Measurements from ENCODE around the gene ADPGK.

Gene ADPGK

GRCh38 chr15:72751751-72752455 lies 31.7 kb downstream of the ADPGK start:
- peak; percentile 48 for DNase-seq (ENCODE audit: low read depth)
- TF ChIP-seq, protein P1, sequence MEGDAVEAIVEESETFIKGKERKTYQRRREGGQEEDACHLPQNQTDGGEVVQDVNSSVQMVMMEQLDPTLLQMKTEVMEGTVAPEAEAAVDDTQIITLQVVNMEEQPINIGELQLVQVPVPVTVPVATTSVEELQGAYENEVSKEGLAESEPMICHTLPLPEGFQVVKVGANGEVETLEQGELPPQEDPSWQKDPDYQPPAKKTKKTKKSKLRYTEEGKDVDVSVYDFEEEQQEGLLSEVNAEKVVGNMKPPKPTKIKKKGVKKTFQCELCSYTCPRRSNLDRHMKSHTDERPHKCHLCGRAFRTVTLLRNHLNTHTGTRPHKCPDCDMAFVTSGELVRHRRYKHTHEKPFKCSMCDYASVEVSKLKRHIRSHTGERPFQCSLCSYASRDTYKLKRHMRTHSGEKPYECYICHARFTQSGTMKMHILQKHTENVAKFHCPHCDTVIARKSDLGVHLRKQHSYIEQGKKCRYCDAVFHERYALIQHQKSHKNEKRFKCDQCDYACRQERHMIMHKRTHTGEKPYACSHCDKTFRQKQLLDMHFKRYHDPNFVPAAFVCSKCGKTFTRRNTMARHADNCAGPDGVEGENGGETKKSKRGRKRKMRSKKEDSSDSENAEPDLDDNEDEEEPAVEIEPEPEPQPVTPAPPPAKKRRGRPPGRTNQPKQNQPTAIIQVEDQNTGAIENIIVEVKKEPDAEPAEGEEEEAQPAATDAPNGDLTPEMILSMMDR (conservative IDR thresholded peaks at IDR 0.05; ENCODE audit: low read depth, low read length) = no peak

DNA sequence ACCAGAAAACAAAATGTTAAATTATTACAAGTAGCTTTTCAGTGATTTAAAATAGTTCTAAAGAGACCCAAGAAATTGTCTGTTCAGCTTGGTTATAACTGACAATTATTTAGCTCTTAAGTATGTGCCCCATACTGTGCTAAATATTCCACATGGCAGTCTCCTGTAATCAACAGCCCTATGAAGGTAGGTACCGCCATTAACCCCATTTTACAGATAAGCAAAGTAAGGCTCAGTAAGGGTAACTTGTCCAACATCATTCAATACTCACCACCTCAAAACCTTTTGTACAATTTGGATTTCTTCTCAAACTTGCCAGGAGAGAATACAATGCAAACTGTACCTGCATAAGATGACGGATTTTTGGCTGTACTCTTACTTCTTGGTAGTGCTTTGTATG lies 33.9 kb downstream of the ADPGK start:
- H3K4me3 ChIP-seq (ENCODE audit: low read depth, low read length) = no peak overlapping the region
- no peak for DNase-seq (ENCODE audit: low read depth)
- TF ChIP-seq, protein P1 (conservative IDR thresholded peaks at IDR 0.05; ENCODE audit: low read depth, low read length) = no peak

More at GRCh38 chr15:72751751-72752455, 31.7 kb downstream of the ADPGK start:
- no peak overlapping the region for H3K4me3 ChIP-seq (ENCODE audit: low read depth, low read length)

DNA sequence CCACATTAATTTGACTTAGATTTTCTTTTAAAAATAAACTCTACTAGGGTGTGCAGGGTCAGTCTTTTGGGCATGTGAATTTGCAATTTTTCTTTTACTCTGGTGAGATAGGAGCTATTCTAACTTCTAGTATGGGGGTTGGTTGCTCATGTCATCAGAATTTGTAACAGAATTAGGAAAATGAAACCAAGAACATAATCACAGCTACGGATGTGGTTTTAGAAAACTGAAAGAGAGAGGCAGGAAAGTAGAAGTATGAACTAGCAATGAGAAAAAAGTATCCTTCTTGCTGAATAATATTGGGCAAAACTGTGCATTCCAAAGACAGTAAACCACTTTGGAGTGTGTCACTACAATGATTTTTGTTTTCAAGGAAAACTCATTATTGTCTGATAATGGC lies 43.3 kb downstream of the ADPGK start:
- DNase-seq (ENCODE audit: low read depth) = no peak
- no peak overlapping the region for H3K4me3 ChIP-seq (ENCODE audit: low read depth, low read length)
- TF ChIP-seq, protein P1 (conservative IDR thresholded peaks at IDR 0.05; ENCODE audit: low read depth, low read length) = no peak

GRCh38 chr15:72737723-72738122 lies 45.8 kb downstream of the ADPGK start:
- no peak overlapping the region for H3K4me3 ChIP-seq (ENCODE audit: low read depth, low read length)
- TF ChIP-seq, protein P1 (conservative IDR thresholded peaks at IDR 0.05; ENCODE audit: low read depth, low read length) = no peak
- peak; percentile 15 for DNase-seq (ENCODE audit: low read depth)

GRCh38 chr15:72737061-72737460 lies 46.5 kb downstream of the ADPGK start:
- H3K4me3 ChIP-seq (ENCODE audit: low read depth, low read length) = no peak overlapping the region
- TF ChIP-seq, protein P1 (conservative IDR thresholded peaks at IDR 0.05; ENCODE audit: low read depth, low read length) = no peak
- no peak for DNase-seq (ENCODE audit: low read depth)

DNA sequence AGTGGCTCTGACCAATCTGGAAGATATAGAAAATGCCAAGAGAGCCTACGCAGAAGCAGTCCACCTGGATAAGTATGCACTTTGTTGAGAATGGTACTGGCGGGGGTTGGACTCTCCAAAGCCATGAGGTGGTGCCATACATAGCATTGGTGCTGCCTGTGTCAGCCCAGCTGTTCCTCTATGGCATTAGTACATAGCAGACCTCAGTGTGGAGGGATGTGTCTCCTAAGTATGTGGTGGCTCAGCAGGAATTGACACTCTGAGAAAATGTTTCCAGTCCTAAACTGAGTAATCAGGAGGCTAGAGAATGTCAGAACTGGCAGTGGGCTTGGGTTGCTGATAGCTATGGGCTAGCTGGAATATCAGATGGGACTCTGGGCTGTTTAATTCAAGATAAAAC lies 48.4 kb downstream of the ADPGK start:
- no peak for DNase-seq (ENCODE audit: low read depth)
- TF ChIP-seq, protein P1 (conservative IDR thresholded peaks at IDR 0.05; ENCODE audit: low read depth, low read length) = no peak
- H3K4me3 ChIP-seq (ENCODE audit: low read depth, low read length) = no peak overlapping the region
